Measurements from ENCODE around the gene ATP6V0C. TPM values are rescaled to one million over a fixed set of nuclear protein-coding genes. Genes with fewer than 3 reads are reported as not detected.

The ATP6V0C gene
- total and polyA plus RNA-seq, 4 donors: 17.6 to 132 (median 60.6) TPM

DNA sequence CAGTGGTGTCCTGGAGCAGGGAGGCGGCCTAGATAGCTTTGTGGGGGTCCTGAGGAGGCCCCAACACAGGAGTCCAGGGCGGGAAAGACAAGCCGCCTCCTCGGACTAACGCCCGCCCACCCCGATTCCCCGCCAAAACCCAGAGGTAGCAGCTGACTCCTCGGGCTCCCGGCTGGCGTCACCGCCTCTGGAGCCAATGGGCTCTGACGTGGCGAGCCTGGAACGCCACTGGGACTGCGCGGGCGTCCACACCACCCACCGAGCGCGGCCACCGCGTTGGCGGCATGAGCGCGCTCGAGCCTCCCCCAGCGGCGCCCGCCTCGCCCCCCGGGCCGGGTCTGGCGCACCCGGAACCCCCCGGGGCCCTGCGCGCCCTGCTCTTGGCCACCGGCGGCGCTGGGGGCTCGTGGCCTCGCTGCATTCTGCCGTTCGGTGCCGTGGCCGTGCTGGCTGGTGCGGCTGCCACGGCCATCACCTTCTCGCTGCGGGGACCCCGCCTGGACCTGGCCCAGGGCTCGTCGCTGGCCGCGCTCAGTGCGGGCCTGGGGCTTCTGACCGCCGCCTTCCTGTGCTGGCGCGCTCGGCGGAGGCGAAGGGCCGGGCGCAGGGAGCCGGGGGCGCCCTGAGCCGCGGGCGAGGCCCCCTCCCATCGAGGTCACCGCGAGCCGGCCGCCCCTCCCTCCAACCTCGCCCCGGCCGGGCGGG, 46.1 kb upstream of the ATP6V0C start:
- peak overlapping the region in 2 of 3 donors; percentile 11 to 51 for H3K4me3 ChIP-seq (ENCODE audit: low read depth in 1 of 3, low read length in 3 of 3)
- no peaks in the 10 kb centered on the region for H3K36me3 ChIP-seq (ENCODE audit: control insufficient read depth in 4 of 4, insufficient read depth in 3 of 4, low read depth in 1 of 4, low read length in 3 of 4)
- H3K9me3 ChIP-seq (ENCODE audit: control insufficient read depth in 4 of 4, low read length in 3 of 4): no peaks in the 10 kb centered on the region
- no peak overlapping the region for H3K9ac ChIP-seq (ENCODE audit: low read depth in 1 of 2, low read length in 2 of 2)
- TF ChIP-seq NR2F2 (IDR thresholded peaks at IDR 0.05): no peak
- TF ChIP-seq HNF4A (conservative IDR thresholded peaks at IDR 0.05): no peak
- TF ChIP-seq ZBTB33 (IDR thresholded peaks at IDR 0.05): no peak
- TF ChIP-seq JUND (IDR thresholded peaks at IDR 0.05): no peak
- TF ChIP-seq FOXA2 (IDR thresholded peaks at IDR 0.05): no peak
- TF ChIP-seq SP1 (IDR thresholded peaks at IDR 0.05): no peak
- TF ChIP-seq ATF3 (IDR thresholded peaks at IDR 0.05): no peak
- no peak for TF ChIP-seq RXRA (IDR thresholded peaks at IDR 0.05)
- TF ChIP-seq, protein P1, sequence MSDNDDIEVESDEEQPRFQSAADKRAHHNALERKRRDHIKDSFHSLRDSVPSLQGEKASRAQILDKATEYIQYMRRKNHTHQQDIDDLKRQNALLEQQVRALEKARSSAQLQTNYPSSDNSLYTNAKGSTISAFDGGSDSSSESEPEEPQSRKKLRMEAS (IDR thresholded peaks at IDR 0.05): no peak
- TF ChIP-seq HNF4G (IDR thresholded peaks at IDR 0.05): no peak
- TF ChIP-seq, protein P2, sequence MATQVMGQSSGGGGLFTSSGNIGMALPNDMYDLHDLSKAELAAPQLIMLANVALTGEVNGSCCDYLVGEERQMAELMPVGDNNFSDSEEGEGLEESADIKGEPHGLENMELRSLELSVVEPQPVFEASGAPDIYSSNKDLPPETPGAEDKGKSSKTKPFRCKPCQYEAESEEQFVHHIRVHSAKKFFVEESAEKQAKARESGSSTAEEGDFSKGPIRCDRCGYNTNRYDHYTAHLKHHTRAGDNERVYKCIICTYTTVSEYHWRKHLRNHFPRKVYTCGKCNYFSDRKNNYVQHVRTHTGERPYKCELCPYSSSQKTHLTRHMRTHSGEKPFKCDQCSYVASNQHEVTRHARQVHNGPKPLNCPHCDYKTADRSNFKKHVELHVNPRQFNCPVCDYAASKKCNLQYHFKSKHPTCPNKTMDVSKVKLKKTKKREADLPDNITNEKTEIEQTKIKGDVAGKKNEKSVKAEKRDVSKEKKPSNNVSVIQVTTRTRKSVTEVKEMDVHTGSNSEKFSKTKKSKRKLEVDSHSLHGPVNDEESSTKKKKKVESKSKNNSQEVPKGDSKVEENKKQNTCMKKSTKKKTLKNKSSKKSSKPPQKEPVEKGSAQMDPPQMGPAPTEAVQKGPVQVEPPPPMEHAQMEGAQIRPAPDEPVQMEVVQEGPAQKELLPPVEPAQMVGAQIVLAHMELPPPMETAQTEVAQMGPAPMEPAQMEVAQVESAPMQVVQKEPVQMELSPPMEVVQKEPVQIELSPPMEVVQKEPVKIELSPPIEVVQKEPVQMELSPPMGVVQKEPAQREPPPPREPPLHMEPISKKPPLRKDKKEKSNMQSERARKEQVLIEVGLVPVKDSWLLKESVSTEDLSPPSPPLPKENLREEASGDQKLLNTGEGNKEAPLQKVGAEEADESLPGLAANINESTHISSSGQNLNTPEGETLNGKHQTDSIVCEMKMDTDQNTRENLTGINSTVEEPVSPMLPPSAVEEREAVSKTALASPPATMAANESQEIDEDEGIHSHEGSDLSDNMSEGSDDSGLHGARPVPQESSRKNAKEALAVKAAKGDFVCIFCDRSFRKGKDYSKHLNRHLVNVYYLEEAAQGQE (IDR thresholded peaks at IDR 0.05): no peak
- TF ChIP-seq YY1 (IDR thresholded peaks at IDR 0.05): no peak
- 2% methylated on average over 80 of the region's 80 CpGs for WGBS
- H3K27ac ChIP-seq (ENCODE audit: low read depth in 1 of 2, low read length in 2 of 2): peak overlapping the region in 1 of 2 donors; percentile 35
- H3K27me3 ChIP-seq (ENCODE audit: control insufficient read depth in 4 of 4, insufficient read depth in 4 of 4, low read length in 3 of 4): no peaks in the 10 kb centered on the region
- no peak for DNase-seq (ENCODE audit: low spot score)
- peaks cover 31 to 51% (median 38%) of the 10 kb centered on the region in 4 donors for H3K4me1 ChIP-seq (ENCODE audit: control insufficient read depth in 4 of 4, insufficient read depth in 4 of 4, low read length in 3 of 4)

GRCh38 chr16:2468233-2468724, 45.5 kb upstream of the ATP6V0C start:
- Histone ChIP-seq H3K9me3 (ENCODE audit: control insufficient read depth in 4 of 4, low read length in 3 of 4) (no peaks in the 10 kb centered on the region), H3K27ac (ENCODE audit: low read depth in 1 of 2, low read length in 2 of 2) (peak overlapping the region in 1 of 2 donors; percentile 35), H3K36me3 (ENCODE audit: control insufficient read depth in 4 of 4, insufficient read depth in 3 of 4, low read depth in 1 of 4, low read length in 3 of 4) (no peaks in the 10 kb centered on the region), H3K4me3 (ENCODE audit: low read depth in 1 of 3, low read length in 3 of 3) (peak overlapping the region in 1 of 3 donors; percentile 51), H3K4me1 (ENCODE audit: control insufficient read depth in 4 of 4, insufficient read depth in 4 of 4, low read length in 3 of 4) (peaks cover 33 to 57% (median 42%) of the 10 kb centered on the region in 4 donors), H3K9ac (ENCODE audit: low read depth in 1 of 2, low read length in 2 of 2) (no peak overlapping the region), H3K27me3 (ENCODE audit: control insufficient read depth in 4 of 4, insufficient read depth in 4 of 4, low read length in 3 of 4) (no peaks in the 10 kb centered on the region)
- TF ChIP-seq, protein P3, sequence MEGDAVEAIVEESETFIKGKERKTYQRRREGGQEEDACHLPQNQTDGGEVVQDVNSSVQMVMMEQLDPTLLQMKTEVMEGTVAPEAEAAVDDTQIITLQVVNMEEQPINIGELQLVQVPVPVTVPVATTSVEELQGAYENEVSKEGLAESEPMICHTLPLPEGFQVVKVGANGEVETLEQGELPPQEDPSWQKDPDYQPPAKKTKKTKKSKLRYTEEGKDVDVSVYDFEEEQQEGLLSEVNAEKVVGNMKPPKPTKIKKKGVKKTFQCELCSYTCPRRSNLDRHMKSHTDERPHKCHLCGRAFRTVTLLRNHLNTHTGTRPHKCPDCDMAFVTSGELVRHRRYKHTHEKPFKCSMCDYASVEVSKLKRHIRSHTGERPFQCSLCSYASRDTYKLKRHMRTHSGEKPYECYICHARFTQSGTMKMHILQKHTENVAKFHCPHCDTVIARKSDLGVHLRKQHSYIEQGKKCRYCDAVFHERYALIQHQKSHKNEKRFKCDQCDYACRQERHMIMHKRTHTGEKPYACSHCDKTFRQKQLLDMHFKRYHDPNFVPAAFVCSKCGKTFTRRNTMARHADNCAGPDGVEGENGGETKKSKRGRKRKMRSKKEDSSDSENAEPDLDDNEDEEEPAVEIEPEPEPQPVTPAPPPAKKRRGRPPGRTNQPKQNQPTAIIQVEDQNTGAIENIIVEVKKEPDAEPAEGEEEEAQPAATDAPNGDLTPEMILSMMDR (IDR thresholded peaks at IDR 0.05; ENCODE audit: low read depth, low read length, missing input control): no peak
- TF ChIP-seq FOXA2 (IDR thresholded peaks at IDR 0.05): no peak
- TF ChIP-seq NR2F2 (IDR thresholded peaks at IDR 0.05): no peak
- TF ChIP-seq RXRA (IDR thresholded peaks at IDR 0.05): no peak
- TF ChIP-seq, protein P1 (IDR thresholded peaks at IDR 0.05): no peak
- TF ChIP-seq GABPA (IDR thresholded peaks at IDR 0.05 in 1 of 2, conservative IDR thresholded peaks at IDR 0.05 in 1 of 2): no peak
- TF ChIP-seq HNF4G (IDR thresholded peaks at IDR 0.05): no peak
- no peak for TF ChIP-seq EGR1 (IDR thresholded peaks at IDR 0.05; ENCODE audit: low read depth in 2 of 2)
- TF ChIP-seq HNF4A (conservative IDR thresholded peaks at IDR 0.05): no peak
- WGBS: under 1% methylated on average over 38 of the region's 38 CpGs
- no peak for DNase-seq (ENCODE audit: low spot score)

Data from liver (tissue), 9 donors.